Neural cell (in vitro differentiated cells): ENCODE results near the gene QRICH2. TPM values are rescaled to one million over a fixed set of nuclear protein-coding genes. Genes with fewer than 3 reads are reported as not detected.

Experiments
- H2AFZ ChIP-seq: fragments of 200-600, 300-800 bp; sonication (generic), shearing (Covaris generic); 2 replicates; pipeline ENCODE4 v1.6.0; 2014; ENCODE audit warnings: low read depth, mild to moderate bottlenecking, antibody characterized with exemption, low read length, moderate library complexity
- H3F3A ChIP-seq: fragments of 200-600 bp; shearing (Covaris generic); 2 replicates; pipeline ENCODE4 v1.6.1; 2016; ENCODE audit warnings: mild to moderate bottlenecking, moderate library complexity, mixed read lengths, antibody characterized with exemption, low read length; ENCODE audit not compliant: insufficient read depth, poor library complexity, severe bottlenecking
- H3K27ac ChIP-seq: fragments of 200-600, 300-800 bp; sonication (generic), shearing (Covaris generic); 2 replicates; pipeline ENCODE4 v1.5.1; 2014; ENCODE audit warnings: mild to moderate bottlenecking, low read length, moderate library complexity
- H3K27me3 ChIP-seq: fragments of 300-800, 200-600 bp; sonication (generic), shearing (Covaris generic); 2 replicates; pipeline ENCODE4 v1.6.0; 2014; ENCODE audit warnings: mild to moderate bottlenecking, low read depth, low read length, moderate library complexity; ENCODE audit not compliant: insufficient read depth
- H3K36me3 ChIP-seq: fragments of 300-800, 200-600 bp; sonication (generic), shearing (Covaris generic); 2 replicates; pipeline ENCODE4 v1.5.1; 2014; ENCODE audit warnings: mild to moderate bottlenecking, antibody characterized with exemption, low read length, moderate library complexity; ENCODE audit not compliant: insufficient read depth
- H3K4me2 ChIP-seq: fragments of 300-800, 200-600 bp; sonication (generic), shearing (Covaris generic); 2 replicates; pipeline ENCODE4 v1.6.0; 2014; ENCODE audit warnings: mild to moderate bottlenecking, low read length
- H3K4me3 ChIP-seq: fragments of 300-800, 200-600 bp; sonication (generic), shearing (Covaris generic); 2 replicates; pipeline ENCODE4 v1.5.1; 2014; ENCODE audit warnings: mild to moderate bottlenecking, low read length, moderate library complexity
- H3K79me2 ChIP-seq: fragments of 200-600 bp; shearing (Covaris generic); replicated peaks from 2 replicates; pipeline ENCODE4 v1.6.0; 2014; ENCODE audit warnings: mild to moderate bottlenecking, low read length, moderate library complexity; ENCODE audit not compliant: insufficient read depth
- H3K9ac ChIP-seq: fragments of 300-800, 200-600 bp; sonication (generic), shearing (Covaris generic); 2 replicates; pipeline ENCODE4 v1.6.1; 2016; ENCODE audit warnings: mild to moderate bottlenecking, low read length, mixed read lengths
- H3K9me2 ChIP-seq: fragments of 200-600 bp; shearing (Covaris generic); 2 replicates; pipeline ENCODE4 v1.6.1; 2016; ENCODE audit warnings: mild to moderate bottlenecking, low read length, mixed read lengths; ENCODE audit not compliant: insufficient read depth
- H3K9me3 ChIP-seq: fragments of 200-600, 300-800 bp; sonication (generic), shearing (Covaris generic); 2 replicates; pipeline ENCODE4 v1.6.1; 2016; ENCODE audit warnings: mild to moderate bottlenecking, mixed run types, low read length, moderate library complexity, mixed read lengths
- H4K20me1 ChIP-seq: fragments of 200-600 bp; shearing (Covaris generic); 2 replicates; pipeline ENCODE4 v1.6.1; 2016; ENCODE audit warnings: mild to moderate bottlenecking, mixed run types; ENCODE audit not compliant: insufficient read depth
- EP300 ChIP-seq: fragments of 450-650 bp; conservative IDR thresholded peaks from 2 replicates; pipeline ENCODE4 v1.6.1; 2014; ENCODE audit warnings: antibody characterized with exemption, mild to moderate bottlenecking, moderate library complexity; ENCODE audit not compliant: poor library complexity, severe bottlenecking
- EZH2 ChIP-seq: fragments of 200-600, 300-800 bp; shearing (Covaris generic), sonication (generic); IDR thresholded peaks from 2 replicates; pipeline ENCODE4 v1.6.1; 2014; ENCODE audit warnings: antibody characterized with exemption, low read length, borderline replicate concordance, mild to moderate bottlenecking; ENCODE audit not compliant: insufficient read depth, poor library complexity, severe bottlenecking
- MXI1 ChIP-seq: fragments of 450-650 bp; conservative IDR thresholded peaks from 2 replicates; pipeline ENCODE4 v1.6.1; 2014; ENCODE audit warnings: antibody characterized with exemption, mild to moderate bottlenecking; ENCODE audit not compliant: poor library complexity, severe bottlenecking
- POLR2AphosphoS5 ChIP-seq: IDR thresholded peaks from 2 replicates; pipeline ENCODE4 v1.6.1; 2012
- RAD21 ChIP-seq: fragments of 450-650 bp; conservative IDR thresholded peaks from 2 replicates; pipeline ENCODE4 v1.6.1; 2014; ENCODE audit warnings: antibody characterized with exemption, mild to moderate bottlenecking, moderate library complexity
- SMC3 ChIP-seq: fragments of 450-650 bp; conservative IDR thresholded peaks from 2 replicates; pipeline ENCODE4 v1.6.1; 2014; ENCODE audit warnings: antibody characterized with exemption, mild to moderate bottlenecking, moderate library complexity; ENCODE audit not compliant: poor library complexity
- TAF1 ChIP-seq: IDR thresholded peaks from 2 replicates; pipeline ENCODE4 v1.6.1; 2012; ENCODE audit warnings: low read depth
- polyA plus RNA-seq: library from polyadenylated mRNA; depleted of rRNA; stranded (reverse); fragments of >200 nt; gene quantifications from 2 replicates; pipeline ENCODE4 v1.2.3, GENCODE V29; 2014
- TF ChIP-seq, protein P1 (sequence below): IDR thresholded peaks from 2 replicates; pipeline ENCODE4 v1.6.1; 2012; ENCODE audit warnings: borderline replicate concordance
- TF ChIP-seq, protein P2 (sequence below): fragments of 450-650 bp; IDR thresholded peaks from 2 replicates; pipeline ENCODE4 v1.5.1; 2014; ENCODE audit warnings: antibody characterized with exemption, mild to moderate bottlenecking, moderate library complexity; ENCODE audit not compliant: poor library complexity, severe bottlenecking

QRICH2 gene
- polyA plus RNA-seq, 1 donor from 2014 or later, result 17.3 TPM

DNA sequence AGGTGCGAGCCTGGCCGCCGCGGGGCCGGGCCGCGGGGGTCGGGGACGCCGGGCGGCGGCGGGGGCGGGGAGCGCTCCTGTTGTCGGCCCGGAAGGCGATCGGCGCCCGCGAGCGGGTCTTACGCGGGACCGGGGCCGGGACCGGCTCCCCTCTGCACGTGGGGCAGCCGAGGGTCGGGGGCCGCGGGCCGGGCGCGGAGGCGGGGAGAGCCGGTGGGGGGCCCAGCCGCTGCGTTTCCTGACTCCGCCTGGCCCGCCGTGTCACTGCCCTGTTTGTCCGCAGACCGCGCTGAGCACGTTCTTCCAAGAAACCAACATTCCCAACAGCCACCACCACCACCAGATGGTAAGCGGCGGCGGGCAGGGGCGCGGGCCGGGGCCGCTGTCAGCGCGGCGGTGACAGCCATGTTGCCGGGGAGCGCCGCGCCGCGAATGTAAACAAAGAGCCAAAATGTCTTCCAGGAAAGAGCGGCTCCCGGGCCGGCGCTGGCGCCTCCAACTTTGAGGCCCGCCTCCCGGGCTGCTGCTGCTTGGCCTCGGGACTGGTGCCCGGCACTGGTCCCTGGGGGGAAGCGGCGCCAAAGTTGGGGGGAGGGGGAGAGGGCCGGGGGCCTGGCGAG lies 42.3 kb downstream of the QRICH2 start:
- peaks cover 24% of the 10 kb centered on the region for H3K79me2 ChIP-seq
- H3K27ac ChIP-seq, result peak overlapping the region; percentile 73
- H3K27me3 ChIP-seq, result no peaks in the 10 kb centered on the region
- H3K9me2 ChIP-seq, result no peaks in the 10 kb centered on the region
- no peaks in the 10 kb centered on the region for H3K36me3 ChIP-seq
- TF ChIP-seq MXI1 (peak; percentile 80), EP300 (no peak), POLR2AphosphoS5 (peak; percentile 49), TAF1 (peak; percentile 38), SMC3 (no peak), EZH2 (no peak), RAD21 (no peak)
- TF ChIP-seq, protein P1, sequence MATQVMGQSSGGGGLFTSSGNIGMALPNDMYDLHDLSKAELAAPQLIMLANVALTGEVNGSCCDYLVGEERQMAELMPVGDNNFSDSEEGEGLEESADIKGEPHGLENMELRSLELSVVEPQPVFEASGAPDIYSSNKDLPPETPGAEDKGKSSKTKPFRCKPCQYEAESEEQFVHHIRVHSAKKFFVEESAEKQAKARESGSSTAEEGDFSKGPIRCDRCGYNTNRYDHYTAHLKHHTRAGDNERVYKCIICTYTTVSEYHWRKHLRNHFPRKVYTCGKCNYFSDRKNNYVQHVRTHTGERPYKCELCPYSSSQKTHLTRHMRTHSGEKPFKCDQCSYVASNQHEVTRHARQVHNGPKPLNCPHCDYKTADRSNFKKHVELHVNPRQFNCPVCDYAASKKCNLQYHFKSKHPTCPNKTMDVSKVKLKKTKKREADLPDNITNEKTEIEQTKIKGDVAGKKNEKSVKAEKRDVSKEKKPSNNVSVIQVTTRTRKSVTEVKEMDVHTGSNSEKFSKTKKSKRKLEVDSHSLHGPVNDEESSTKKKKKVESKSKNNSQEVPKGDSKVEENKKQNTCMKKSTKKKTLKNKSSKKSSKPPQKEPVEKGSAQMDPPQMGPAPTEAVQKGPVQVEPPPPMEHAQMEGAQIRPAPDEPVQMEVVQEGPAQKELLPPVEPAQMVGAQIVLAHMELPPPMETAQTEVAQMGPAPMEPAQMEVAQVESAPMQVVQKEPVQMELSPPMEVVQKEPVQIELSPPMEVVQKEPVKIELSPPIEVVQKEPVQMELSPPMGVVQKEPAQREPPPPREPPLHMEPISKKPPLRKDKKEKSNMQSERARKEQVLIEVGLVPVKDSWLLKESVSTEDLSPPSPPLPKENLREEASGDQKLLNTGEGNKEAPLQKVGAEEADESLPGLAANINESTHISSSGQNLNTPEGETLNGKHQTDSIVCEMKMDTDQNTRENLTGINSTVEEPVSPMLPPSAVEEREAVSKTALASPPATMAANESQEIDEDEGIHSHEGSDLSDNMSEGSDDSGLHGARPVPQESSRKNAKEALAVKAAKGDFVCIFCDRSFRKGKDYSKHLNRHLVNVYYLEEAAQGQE, result no peak
- TF ChIP-seq, protein P2, sequence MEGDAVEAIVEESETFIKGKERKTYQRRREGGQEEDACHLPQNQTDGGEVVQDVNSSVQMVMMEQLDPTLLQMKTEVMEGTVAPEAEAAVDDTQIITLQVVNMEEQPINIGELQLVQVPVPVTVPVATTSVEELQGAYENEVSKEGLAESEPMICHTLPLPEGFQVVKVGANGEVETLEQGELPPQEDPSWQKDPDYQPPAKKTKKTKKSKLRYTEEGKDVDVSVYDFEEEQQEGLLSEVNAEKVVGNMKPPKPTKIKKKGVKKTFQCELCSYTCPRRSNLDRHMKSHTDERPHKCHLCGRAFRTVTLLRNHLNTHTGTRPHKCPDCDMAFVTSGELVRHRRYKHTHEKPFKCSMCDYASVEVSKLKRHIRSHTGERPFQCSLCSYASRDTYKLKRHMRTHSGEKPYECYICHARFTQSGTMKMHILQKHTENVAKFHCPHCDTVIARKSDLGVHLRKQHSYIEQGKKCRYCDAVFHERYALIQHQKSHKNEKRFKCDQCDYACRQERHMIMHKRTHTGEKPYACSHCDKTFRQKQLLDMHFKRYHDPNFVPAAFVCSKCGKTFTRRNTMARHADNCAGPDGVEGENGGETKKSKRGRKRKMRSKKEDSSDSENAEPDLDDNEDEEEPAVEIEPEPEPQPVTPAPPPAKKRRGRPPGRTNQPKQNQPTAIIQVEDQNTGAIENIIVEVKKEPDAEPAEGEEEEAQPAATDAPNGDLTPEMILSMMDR, result no peak
- H3K4me2 ChIP-seq, result no peak overlapping the region
- H4K20me1 ChIP-seq, result no peaks in the 10 kb centered on the region
- no peaks in the 10 kb centered on the region for H3F3A ChIP-seq
- H3K9me3 ChIP-seq, result no peaks in the 10 kb centered on the region
- peak overlapping the region; percentile 56 for H2AFZ ChIP-seq
- H3K4me3 ChIP-seq, result peak overlapping the region; percentile 90
- peak overlapping the region; percentile 86 for H3K9ac ChIP-seq

DNA sequence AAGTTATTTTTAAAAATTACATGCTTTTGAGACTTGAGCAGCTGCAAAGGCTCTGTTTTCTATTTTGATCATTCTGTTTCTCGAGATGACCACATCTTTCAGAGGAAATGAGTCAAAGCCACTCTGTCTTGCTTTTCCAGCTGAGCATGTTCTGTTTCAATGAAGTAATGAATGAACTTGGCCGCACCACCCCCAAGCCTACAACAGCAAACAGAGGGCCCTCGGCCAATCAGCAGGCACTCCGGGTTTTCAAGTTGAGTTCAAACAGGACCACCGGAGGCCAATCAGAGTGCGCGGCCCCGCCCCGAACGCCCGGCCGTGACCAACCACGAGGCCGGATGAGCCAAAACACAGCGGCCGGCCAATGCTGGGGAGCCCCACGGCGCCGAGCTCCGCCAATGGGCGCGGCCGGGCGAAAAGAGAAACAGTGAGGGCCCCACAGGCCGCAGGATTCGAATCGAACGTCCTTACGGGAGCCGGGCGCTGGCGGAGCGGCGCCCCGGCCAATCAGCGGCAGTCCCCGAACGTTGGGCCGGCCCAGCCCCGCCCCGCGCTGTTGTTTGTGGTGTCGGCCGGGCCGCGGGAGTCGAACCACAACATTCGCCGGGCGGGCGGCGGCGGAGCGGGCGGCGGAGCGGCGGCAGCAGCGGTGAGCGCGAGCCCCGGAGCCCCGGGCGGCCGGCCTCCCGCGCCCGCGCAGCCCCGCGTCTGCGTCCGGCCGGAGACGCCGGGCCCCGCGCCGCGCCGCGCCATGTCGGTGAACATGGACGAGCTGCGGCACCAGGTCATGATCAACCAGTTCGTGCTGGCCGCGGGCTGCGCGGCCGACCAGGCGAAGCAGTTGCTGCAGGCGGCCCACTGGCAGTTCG lies 43.1 kb downstream of the QRICH2 start, which contains the start of gene UBALD2:
UBALD2 (plus strand) TSS at position 594 of the 869 bp plus-strand sequence; CDS start at position 752, 158 bp downstream.
- peak within 1 kb of the TSS; percentile 90 for H3K4me3 ChIP-seq
- peak within 1 kb of the TSS; percentile 56 for H2AFZ ChIP-seq
- H3K9me3 ChIP-seq, result no peaks in the 10 kb centered on the region
- H3K9ac ChIP-seq, result peak within 1 kb of the TSS; percentile 86
- TF ChIP-seq SMC3 (no peak), MXI1 (no peak), EP300 (no peak), TAF1 (no peak), POLR2AphosphoS5 (peak; percentile 87), EZH2 (no peak), RAD21 (no peak)
- TF ChIP-seq, protein P2, result peak; percentile 19
- TF ChIP-seq, protein P1, result peak; percentile 2
- H3K27me3 ChIP-seq, result no peaks in the 10 kb centered on the region
- H3K27ac ChIP-seq, result peak within 1 kb of the TSS; percentile 73
- no peaks in the 10 kb centered on the region for H4K20me1 ChIP-seq
- H3F3A ChIP-seq, result no peaks in the 10 kb centered on the region
- no peaks in the 10 kb centered on the region for H3K36me3 ChIP-seq
- peaks cover 24% of the 10 kb centered on the region for H3K79me2 ChIP-seq
- H3K9me2 ChIP-seq, result no peaks in the 10 kb centered on the region
- H3K4me2 ChIP-seq, result peak within 1 kb of the TSS; percentile 99
